Tibial artery (tissue), 4 donors: Measurements from ENCODE around the gene INTS14.
"Not testable (repeated sequence)": the region's sequence is repeated elsewhere in the genome, so short reads cannot be mapped to it uniquely, and the experiment has no call there.

ENCODE experiments used
- DNase-seq, 2 donors: peaks; one replicate each; pipeline ENCODE4 v3.0.0-alpha.2; 2019
- H3K27ac ChIP-seq, 2 donors: fragments of 200-600 bp; sonication (generic) in 1 of 2; 1 replicate in 1 of 2; 2 replicates in 1 of 2; pipeline ENCODE4 v1.5.1; 2018 to 2019; ENCODE audit warnings: mild to moderate bottlenecking in 1 of 2
- H3K27me3 ChIP-seq, 2 donors: fragments of 200-600 bp; sonication (generic) in 1 of 2; one replicate each; pipeline versions ENCODE4 v1.5.1 to v1.6.0; 2016 to 2019
- H3K36me3 ChIP-seq, 3 donors: fragments of 200-600 bp; sonication (generic) in 2 of 3; one replicate each; pipeline ENCODE4 v1.5.1; 2016 to 2019; ENCODE audit warnings: mild to moderate bottlenecking in 2 of 3
- H3K4me1 ChIP-seq, 4 donors: fragments of 200-600 bp; sonication (generic) in 2 of 4; 1 replicate in 3 of 4; 2 replicates in 1 of 4; pipeline ENCODE4 v1.5.1; 2016 to 2019
- H3K4me3 ChIP-seq, 2 donors: fragments of 200-600 bp; sonication (generic) in 1 of 2; 1 replicate in 1 of 2; 2 replicates in 1 of 2; pipeline ENCODE4 v1.5.1; 2018 to 2019; ENCODE audit warnings: mild to moderate bottlenecking in 2 of 2
- H3K9me3 ChIP-seq, 3 donors: fragments of 200-600 bp; sonication (generic) in 1 of 3; one replicate each; pipeline ENCODE4 v1.5.1; 2016 to 2019
- intact Hi-C: fragments of 100-400 bp; cut with DNase I; formaldehyde crosslinking; loops from one replicate; pipeline ENCODE4 v1.15.0; 2023; ENCODE audit warnings: low total_unique reads
- TF ChIP-seq, protein P1 (sequence below), 2 experiments: fragments of 200-600 bp in 1 of 2; fragments of 450-650 bp in 1 of 2; IDR thresholded peaks; one replicate each; pipeline ENCODE4 v1.5.1; 2017 to 2019; ENCODE audit warnings: antibody characterized with exemption in 2 of 2, mild to moderate bottlenecking in 1 of 2, moderate library complexity in 1 of 2

INTS14 gene

DNA sequence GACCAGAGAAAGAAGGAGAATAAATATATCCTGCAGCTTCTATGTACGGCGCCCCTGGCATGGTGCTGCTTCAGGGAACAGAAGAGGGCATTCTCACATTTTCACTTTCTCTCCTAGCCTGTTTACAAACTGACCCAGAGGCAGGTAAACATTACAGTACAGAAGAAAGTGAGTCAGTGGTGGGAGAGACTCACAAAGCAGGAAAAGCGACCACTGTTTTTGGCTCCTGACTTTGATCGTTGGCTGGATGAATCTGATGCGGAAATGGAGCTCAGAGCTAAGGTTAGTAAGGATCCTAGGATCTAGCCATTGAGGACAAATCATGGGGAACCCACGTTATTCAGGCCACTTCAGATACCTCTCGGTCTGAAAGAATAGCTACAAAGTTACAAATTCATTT, 54.3 kb downstream of the INTS14 start:
- H3K9me3 ChIP-seq = no peaks in the 10 kb centered on the region
- H3K27me3 ChIP-seq = no peaks in the 10 kb centered on the region
- peaks cover 18 to 46% (median 39%) of the 10 kb centered on the region in 3 donors for H3K36me3 ChIP-seq
- no peak overlapping the region for H3K27ac ChIP-seq
- no peak overlapping the region for H3K4me3 ChIP-seq
- DNase-seq = no peak
- intact Hi-C loops = no loop called here
- no peaks in the 10 kb centered on the region for H3K4me1 ChIP-seq
- TF ChIP-seq, protein P1, sequence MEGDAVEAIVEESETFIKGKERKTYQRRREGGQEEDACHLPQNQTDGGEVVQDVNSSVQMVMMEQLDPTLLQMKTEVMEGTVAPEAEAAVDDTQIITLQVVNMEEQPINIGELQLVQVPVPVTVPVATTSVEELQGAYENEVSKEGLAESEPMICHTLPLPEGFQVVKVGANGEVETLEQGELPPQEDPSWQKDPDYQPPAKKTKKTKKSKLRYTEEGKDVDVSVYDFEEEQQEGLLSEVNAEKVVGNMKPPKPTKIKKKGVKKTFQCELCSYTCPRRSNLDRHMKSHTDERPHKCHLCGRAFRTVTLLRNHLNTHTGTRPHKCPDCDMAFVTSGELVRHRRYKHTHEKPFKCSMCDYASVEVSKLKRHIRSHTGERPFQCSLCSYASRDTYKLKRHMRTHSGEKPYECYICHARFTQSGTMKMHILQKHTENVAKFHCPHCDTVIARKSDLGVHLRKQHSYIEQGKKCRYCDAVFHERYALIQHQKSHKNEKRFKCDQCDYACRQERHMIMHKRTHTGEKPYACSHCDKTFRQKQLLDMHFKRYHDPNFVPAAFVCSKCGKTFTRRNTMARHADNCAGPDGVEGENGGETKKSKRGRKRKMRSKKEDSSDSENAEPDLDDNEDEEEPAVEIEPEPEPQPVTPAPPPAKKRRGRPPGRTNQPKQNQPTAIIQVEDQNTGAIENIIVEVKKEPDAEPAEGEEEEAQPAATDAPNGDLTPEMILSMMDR (IDR thresholded peaks at IDR 0.05) = no peak

DNA sequence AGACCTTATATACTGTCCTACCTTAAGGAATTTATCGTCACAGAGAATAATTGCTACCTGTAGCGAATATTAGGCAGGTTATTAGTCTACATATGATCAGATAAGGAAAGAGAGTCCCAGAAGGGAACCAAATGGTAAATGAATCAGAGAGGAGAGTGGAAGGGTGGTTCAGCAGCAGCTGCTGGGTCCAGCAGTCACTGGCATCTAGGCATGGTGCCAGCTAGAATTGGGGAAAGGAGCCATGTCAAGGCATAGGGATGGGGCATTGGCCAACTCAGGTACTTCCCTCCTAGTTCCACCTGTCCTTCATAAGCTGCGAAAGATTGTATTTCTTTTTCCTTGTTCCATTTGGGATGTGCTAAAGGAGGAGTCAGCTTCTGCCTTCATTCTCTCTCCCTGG, 57.2 kb downstream of the INTS14 start:
- Histone ChIP-seq H3K36me3 (peaks cover 13 to 41% (median 31%) of the 10 kb centered on the region in 3 donors), H3K4me1 (peaks cover 0 to 7% (median 0%) of the 10 kb centered on the region in 4 donors), H3K27me3 (no peaks in the 10 kb centered on the region), H3K9me3 (no peaks in the 10 kb centered on the region), H3K27ac (no peak overlapping the region), H3K4me3 (no peak overlapping the region)
- no peak for DNase-seq
- TF ChIP-seq, protein P1 (IDR thresholded peaks at IDR 0.05) = no peak
- intact Hi-C loops = no loop called here

DNA sequence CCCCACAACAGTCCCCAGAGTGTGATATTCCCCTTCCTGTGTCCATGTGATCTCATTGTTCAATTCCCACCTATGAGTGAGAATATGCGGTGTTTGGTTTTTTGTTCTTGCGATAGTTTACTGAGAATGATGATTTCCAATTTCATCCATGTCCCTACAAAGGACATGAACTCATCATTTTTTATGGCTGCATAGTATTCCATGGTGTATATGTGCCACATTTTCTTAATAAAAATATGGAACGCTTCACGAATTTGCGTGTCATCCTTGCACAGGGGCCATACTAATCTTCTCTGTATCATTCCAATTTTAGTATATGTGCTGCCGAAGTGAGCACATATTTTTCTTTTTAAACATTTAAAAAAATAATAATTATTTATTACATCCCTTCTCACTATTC, 58.1 kb downstream of the INTS14 start:
- peaks cover 12 to 33% (median 25%) of the 10 kb centered on the region in 3 donors for H3K36me3 ChIP-seq
- H3K4me3 ChIP-seq, H3K4me1 ChIP-seq, H3K27ac ChIP-seq, H3K27me3 ChIP-seq, DNase-seq, intact Hi-C loops, H3K9me3 ChIP-seq: not testable (repeated sequence)

DNA sequence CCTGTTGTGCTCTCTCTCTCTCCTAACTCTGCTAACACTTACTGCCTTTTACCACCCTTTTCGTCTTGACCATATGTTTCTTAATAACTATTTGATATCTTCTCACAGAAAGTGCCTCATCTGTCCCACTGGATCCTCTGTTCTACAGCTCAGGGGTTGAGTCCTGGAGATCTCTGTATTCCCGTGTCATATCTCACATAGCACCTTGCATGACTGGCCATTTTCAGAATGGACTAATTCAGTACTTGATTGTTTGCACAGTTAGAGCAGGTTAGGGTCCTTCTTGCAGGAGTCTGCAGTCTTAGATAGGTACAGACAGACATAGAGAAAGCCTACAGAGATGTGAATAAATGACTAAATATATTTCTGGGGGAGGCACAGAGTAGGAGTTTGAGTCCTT, 59.7 kb downstream of the INTS14 start:
- no peak for DNase-seq
- TF ChIP-seq, protein P1 (IDR thresholded peaks at IDR 0.05) = no peak
- H3K36me3 ChIP-seq = peaks cover 6 to 16% (median 16%) of the 10 kb centered on the region in 3 donors
- peaks cover 0 to 7% (median 0%) of the 10 kb centered on the region in 4 donors for H3K4me1 ChIP-seq
- intact Hi-C loops = no loop called here
- H3K27ac ChIP-seq = no peak overlapping the region
- no peaks in the 10 kb centered on the region for H3K27me3 ChIP-seq
- H3K9me3 ChIP-seq = no peaks in the 10 kb centered on the region
- no peak overlapping the region for H3K4me3 ChIP-seq

DNA sequence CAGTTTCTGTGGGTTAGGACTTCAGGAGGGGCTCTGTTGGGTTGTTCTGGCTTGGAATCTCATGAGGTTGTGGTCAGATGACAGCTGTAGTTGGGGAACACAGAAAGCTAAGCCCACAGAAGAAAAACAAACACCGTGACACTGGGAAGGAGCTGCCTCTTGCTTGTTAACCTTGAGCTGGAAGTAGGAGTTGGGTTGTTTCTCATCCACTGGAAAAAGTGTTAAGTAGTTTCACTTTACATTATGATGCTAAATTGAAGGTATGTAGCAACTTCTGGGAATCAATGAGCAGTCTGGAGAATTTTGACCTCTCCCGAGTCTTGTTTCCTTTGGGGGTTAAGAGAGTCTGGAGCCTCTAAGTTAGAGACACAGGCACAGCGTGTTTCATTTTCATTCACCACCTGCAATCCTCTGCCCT, 60.2 kb downstream of the INTS14 start:
- Histone ChIP-seq H3K36me3 (peaks cover 1 to 12% (median 11%) of the 10 kb centered on the region in 3 donors), H3K27me3 (no peaks in the 10 kb centered on the region), H3K9me3 (no peaks in the 10 kb centered on the region), H3K4me1 (peaks cover 0 to 7% (median 0%) of the 10 kb centered on the region in 4 donors), H3K4me3 (no peak overlapping the region), H3K27ac (no peak overlapping the region)
- no peak for DNase-seq
- intact Hi-C loops = no loop called here
- TF ChIP-seq, protein P1 (IDR thresholded peaks at IDR 0.05) = no peak

DNA sequence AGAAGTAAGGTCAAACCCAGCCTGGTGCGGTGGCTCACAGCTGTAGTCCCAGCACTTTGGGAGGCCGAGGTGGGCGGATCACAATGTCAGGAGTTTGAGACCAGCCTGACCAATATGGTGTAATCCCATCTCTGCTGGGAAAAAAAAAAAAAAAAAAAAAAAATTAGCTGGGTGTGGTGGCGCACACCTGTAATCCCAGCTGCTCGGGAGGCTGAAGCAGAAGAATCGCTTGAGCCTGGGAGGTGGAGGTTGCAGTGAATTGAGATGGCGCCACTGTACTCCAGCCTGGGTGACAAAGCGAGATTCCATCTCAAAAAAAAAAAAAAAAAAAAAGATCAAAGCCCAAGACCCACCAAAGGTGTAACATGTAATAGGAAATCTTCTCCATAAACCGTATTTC, 61.6 kb downstream of the INTS14 start:
- H3K4me3 ChIP-seq, H3K27me3 ChIP-seq, H3K36me3 ChIP-seq, H3K27ac ChIP-seq, DNase-seq, H3K4me1 ChIP-seq, intact Hi-C loops, H3K9me3 ChIP-seq: not testable (repeated sequence)

DNA sequence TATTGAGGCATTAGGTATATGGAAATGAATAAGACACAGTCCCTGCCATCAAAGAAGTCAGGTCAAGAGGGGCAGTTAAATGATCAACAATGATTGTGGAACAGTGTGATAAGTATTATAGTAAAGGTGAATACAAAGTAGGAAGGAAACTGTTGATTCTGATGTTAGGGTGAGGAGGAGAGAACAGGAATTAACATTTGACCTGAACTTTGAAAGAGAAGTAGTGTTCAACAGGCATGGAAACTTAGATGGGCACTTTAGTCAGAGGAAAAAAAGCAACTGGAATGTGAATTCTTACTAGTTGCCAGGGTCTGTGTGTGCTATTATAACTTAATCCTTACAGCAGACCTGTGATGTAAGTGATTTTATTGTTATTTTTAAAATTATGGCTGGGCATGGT, 63.1 kb downstream of the INTS14 start:
- peaks cover 0 to 7% (median 0%) of the 10 kb centered on the region in 4 donors for H3K4me1 ChIP-seq
- TF ChIP-seq, protein P1 (IDR thresholded peaks at IDR 0.05) = no peak
- no peaks in the 10 kb centered on the region for H3K27me3 ChIP-seq
- H3K36me3 ChIP-seq = no peaks in the 10 kb centered on the region
- no peak for DNase-seq
- H3K27ac ChIP-seq = no peak overlapping the region
- no peaks in the 10 kb centered on the region for H3K9me3 ChIP-seq
- H3K4me3 ChIP-seq = no peak overlapping the region
- intact Hi-C loops = no loop called here
